Transverse colon (tissue), 4 donors: ENCODE data around the gene CDK2. TPM values are rescaled to one million over a fixed set of nuclear protein-coding genes. Genes with fewer than 3 reads are reported as not detected.

Source experiments
- total RNA-seq, 4 donors: library from RNA; depleted of rRNA; stranded (reverse); fragments of >200 nt; gene quantifications; one replicate each; pipeline ENCODE4 v1.1.0, GENCODE V29; 2016

Gene CDK2
- total RNA-seq, 4 donors from 2014 or later = 6.7 to 22.3 (median 11.1) TPM

Other genes with a start within 250 kb of the CDK2 start
- gene RDH5, start 246.4 kb upstream of the CDK2 start, total RNA-seq = 10 to 100 TPM; 16.5 to 74.4 (median 58.3) TPM
- 100 to 1,000 TPM; 427 to 723 (median 581) TPM for gene CD63, start 237.8 kb upstream of the CDK2 start, total RNA-seq
- gene GDF11, start 223.7 kb upstream of the CDK2 start, total RNA-seq = 1 to 10 TPM in 1 of 4 donors, under 1 TPM in 3; 0.37 to 1.7 (median 0.60) TPM
- gene SARNP, start 149.1 kb upstream of the CDK2 start, total RNA-seq = 10 to 100 TPM; 38.0 to 50.7 (median 45.0) TPM
- 10 to 100 TPM in 2 of 4 donors, 1 to 10 TPM in 2; 3.7 to 40.3 (median 21.7) TPM for gene ORMDL2, start 148.8 kb upstream of the CDK2 start, total RNA-seq
- 10 to 100 TPM; 10.3 to 35.4 (median 24.1) TPM for gene DNAJC14, start 137.2 kb upstream of the CDK2 start, total RNA-seq
- 10 to 100 TPM in 2 of 4 donors, 1 to 10 TPM in 2; 5.2 to 29.2 (median 14.8) TPM for gene MMP19, start 123.9 kb upstream of the CDK2 start, total RNA-seq
- 10 to 100 TPM; 35.2 to 56.4 (median 47.8) TPM for gene PYM1, start 38.9 kb upstream of the CDK2 start, total RNA-seq
- gene DGKA, start 35.7 kb upstream of the CDK2 start, total RNA-seq = 100 to 1,000 TPM; 101 to 268 (median 138) TPM
- 1 to 10 TPM in 3 of 4 donors, not detected in 1; 2.4 to 7.0 (median 4.9) TPM for gene PMEL, start 788 bp upstream of the CDK2 start, total RNA-seq
- gene RAB5B, start 7.2 kb downstream of the CDK2 start, total RNA-seq = 10 to 100 TPM; 66.3 to 97.5 (median 88.4) TPM
- gene SUOX, start 30.4 kb downstream of the CDK2 start, total RNA-seq = 10 to 100 TPM; 30.1 to 45.3 (median 33.9) TPM
- 1 to 10 TPM; 1.9 to 6.2 (median 3.9) TPM for gene IKZF4, start 54.2 kb downstream of the CDK2 start, total RNA-seq
- 1,000 to 10,000 TPM in 2 of 4 donors, 100 to 1,000 TPM in 2; 283 to 2,670 (median 937) TPM for gene RPS26, start 75.1 kb downstream of the CDK2 start, total RNA-seq
- 100 to 1,000 TPM; 270 to 634 (median 340) TPM for gene ERBB3, start 113.3 kb downstream of the CDK2 start, total RNA-seq
- gene PA2G4, start 137.7 kb downstream of the CDK2 start, total RNA-seq = 10 to 100 TPM; 22.1 to 63.0 (median 44.8) TPM
- 1,000 to 10,000 TPM in 2 of 4 donors, 100 to 1,000 TPM in 2; 841 to 2,950 (median 1,684) TPM for gene RPL41, start 149.8 kb downstream of the CDK2 start, total RNA-seq
- gene ZC3H10, start 151.4 kb downstream of the CDK2 start, total RNA-seq = 10 to 100 TPM in 1 of 4 donors, 1 to 10 TPM in 3; 3.7 to 10.1 (median 4.5) TPM
- 100 to 1,000 TPM in 2 of 4 donors, 10 to 100 TPM in 2; 94.2 to 133 (median 97.9) TPM for gene ESYT1, start 161.4 kb downstream of the CDK2 start, total RNA-seq
- gene MYL6B, start 185.8 kb downstream of the CDK2 start, total RNA-seq = 10 to 100 TPM in 3 of 4 donors, not detected in 1; 26.4 to 30.0 (median 26.7) TPM
- 1,000 to 10,000 TPM; 1,233 to 3,440 (median 2,458) TPM for gene MYL6, start 191.5 kb downstream of the CDK2 start, total RNA-seq
- 100 to 1,000 TPM in 3 of 4 donors, 10 to 100 TPM in 1; 63.8 to 231 (median 135) TPM for gene SMARCC2, start 222.7 kb downstream of the CDK2 start, total RNA-seq